BLaER1 (cell line): ENCODE measurements around the gene SBF2.

Source experiments
- H3K27ac ChIP-seq: shearing (Covaris generic); formaldehyde crosslinking; 2 replicates; pipeline ENCODE4 v1.8.1; 2022
- H3K27me3 ChIP-seq: shearing (Covaris generic); formaldehyde crosslinking; 2 replicates; pipeline ENCODE4 v1.8.1; 2022
- H3K36me3 ChIP-seq: shearing (Covaris generic); formaldehyde crosslinking; 2 replicates; pipeline ENCODE4 v1.8.1; 2022
- H3K4me1 ChIP-seq: shearing (Covaris generic); formaldehyde crosslinking; 2 replicates; pipeline ENCODE4 v1.8.1; 2022
- H3K4me2 ChIP-seq: shearing (Covaris generic); formaldehyde crosslinking; 2 replicates; pipeline ENCODE4 v1.8.1; 2022
- H3K4me3 ChIP-seq: shearing (Covaris generic); formaldehyde crosslinking; 2 replicates; pipeline ENCODE4 v1.8.1; 2022
- H3K9ac ChIP-seq: shearing (Covaris generic); formaldehyde crosslinking; 2 replicates; pipeline ENCODE4 v1.8.1; 2022
- H3K9me3 ChIP-seq: shearing (Covaris generic); formaldehyde crosslinking; 2 replicates; pipeline ENCODE4 v1.8.1; 2022
- H4K20me1 ChIP-seq: shearing (Covaris generic); formaldehyde crosslinking; 2 replicates; pipeline ENCODE4 v1.8.1; 2022
- Cebpa-rat ChIP-seq: shearing (Covaris generic); IDR thresholded peaks from 2 replicates; pipeline ENCODE4 v1.8.1; 2022

SBF2 gene

DNA sequence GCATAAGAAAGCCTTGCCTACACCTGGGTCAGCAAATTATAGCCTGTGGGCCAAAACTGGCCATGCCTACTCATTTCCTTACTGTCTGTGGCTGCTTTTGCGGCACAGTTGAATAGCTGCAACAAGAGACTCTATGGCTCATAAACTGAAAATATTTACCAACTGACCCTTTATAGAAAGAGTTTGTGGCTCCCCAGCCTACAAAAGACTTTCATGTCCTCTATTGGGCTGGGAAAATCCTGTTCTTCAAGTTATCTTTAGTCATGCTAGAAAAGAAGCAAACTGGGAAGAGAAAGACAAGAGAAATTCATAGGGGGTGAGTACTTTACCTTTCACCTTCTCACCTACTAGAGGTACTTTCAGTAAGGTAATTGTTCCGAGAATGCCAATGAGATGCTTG is 455.1 kb downstream of the SBF2 start:
- Histone ChIP-seq H4K20me1 (no peaks in the 10 kb centered on the region), H3K4me1 (no peaks in the 10 kb centered on the region), H3K27me3 (no peaks in the 10 kb centered on the region), H3K36me3 (peaks cover 6% of the 10 kb centered on the region; the same call in 1 of the 2 replicates), H3K9ac (no peak overlapping the region), H3K4me3 (no peak overlapping the region), H3K9me3 (no peaks in the 10 kb centered on the region), H3K27ac (no peak overlapping the region), H3K4me2 (no peak overlapping the region)
- no peak for TF ChIP-seq Cebpa-rat

GRCh38 chr11:9838229-9838628 is 455.8 kb downstream of the SBF2 start:
- no peaks in the 10 kb centered on the region for H3K4me1 ChIP-seq
- H3K9ac ChIP-seq = no peak overlapping the region
- no peaks in the 10 kb centered on the region for H3K27me3 ChIP-seq
- H3K4me3 ChIP-seq = no peak overlapping the region
- H3K4me2 ChIP-seq = no peak overlapping the region
- no peaks in the 10 kb centered on the region for H3K9me3 ChIP-seq
- no peak overlapping the region for H3K27ac ChIP-seq
- no peaks in the 10 kb centered on the region for H4K20me1 ChIP-seq
- peaks cover 6% of the 10 kb centered on the region; the same call in 1 of the 2 replicates for H3K36me3 ChIP-seq
- no peak for TF ChIP-seq Cebpa-rat

DNA sequence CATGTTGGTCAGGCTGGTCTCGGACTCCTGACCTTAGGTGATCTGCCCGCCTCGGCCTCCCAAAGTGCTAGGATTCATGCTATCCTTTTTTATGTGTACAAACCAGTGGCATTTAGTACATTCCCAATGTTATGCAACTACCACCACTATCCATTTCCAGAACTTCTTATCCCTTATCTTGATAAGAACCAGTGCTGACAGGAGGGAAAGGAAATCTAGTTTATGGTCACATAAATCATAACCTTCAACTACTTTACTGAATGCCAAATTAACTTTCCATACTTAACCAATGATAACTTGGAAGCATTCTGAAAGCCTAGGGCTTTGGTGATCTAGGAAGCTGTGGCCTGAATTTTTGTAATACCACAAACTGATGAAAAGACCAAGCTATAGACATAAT is 459.7 kb downstream of the SBF2 start:
- H3K4me3 ChIP-seq = no peak overlapping the region
- no peaks in the 10 kb centered on the region for H4K20me1 ChIP-seq
- no peak overlapping the region for H3K4me2 ChIP-seq
- H3K9ac ChIP-seq = no peak overlapping the region
- TF ChIP-seq Cebpa-rat = no peak
- no peaks in the 10 kb centered on the region for H3K27me3 ChIP-seq
- no peaks in the 10 kb centered on the region for H3K9me3 ChIP-seq
- H3K27ac ChIP-seq = no peak overlapping the region
- no peaks in the 10 kb centered on the region for H3K4me1 ChIP-seq
- H3K36me3 ChIP-seq = peaks cover 1% of the 10 kb centered on the region; the same call in 1 of the 2 replicates

DNA sequence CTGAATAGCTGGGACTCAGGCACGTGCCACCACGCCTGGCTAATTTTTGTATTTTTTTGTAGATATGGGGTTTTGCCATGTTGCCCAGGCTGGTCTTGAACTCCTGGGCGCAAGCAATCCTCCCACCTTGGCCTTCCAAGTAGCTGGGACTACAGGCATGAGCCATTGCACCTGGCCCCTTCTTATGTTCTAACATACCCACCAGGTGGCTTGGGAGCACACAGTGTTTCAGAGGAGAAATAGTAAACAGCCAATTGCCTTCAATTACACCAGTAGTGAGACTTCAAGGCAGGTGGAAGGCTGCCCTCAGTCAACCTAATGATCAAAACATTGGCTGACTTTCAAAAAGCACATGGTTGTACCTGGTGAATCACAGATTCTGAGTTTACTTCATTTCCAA is 462.9 kb downstream of the SBF2 start:
- no peak for TF ChIP-seq Cebpa-rat
- H3K9ac ChIP-seq = no peak overlapping the region

GRCh38 chr11:9827708-9828107 is 466.3 kb downstream of the SBF2 start:
- Histone ChIP-seq H3K9ac (no peak overlapping the region), H3K4me2 (no peak overlapping the region), H3K4me3 (no peak overlapping the region), H4K20me1 (no peaks in the 10 kb centered on the region), H3K36me3 (no peaks in the 10 kb centered on the region), H3K27ac (no peak overlapping the region), H3K4me1 (no peaks in the 10 kb centered on the region), H3K9me3 (no peaks in the 10 kb centered on the region), H3K27me3 (no peaks in the 10 kb centered on the region)
- TF ChIP-seq Cebpa-rat = no peak

More for the DNA sequence above, 462.9 kb downstream of the SBF2 start:
- H3K4me3 ChIP-seq = no peak overlapping the region
- no peaks in the 10 kb centered on the region for H3K9me3 ChIP-seq
- H4K20me1 ChIP-seq = no peaks in the 10 kb centered on the region
- H3K36me3 ChIP-seq = no peaks in the 10 kb centered on the region
- H3K27me3 ChIP-seq = no peaks in the 10 kb centered on the region
- H3K27ac ChIP-seq = no peak overlapping the region
- no peaks in the 10 kb centered on the region for H3K4me1 ChIP-seq
- no peak overlapping the region for H3K4me2 ChIP-seq

DNA sequence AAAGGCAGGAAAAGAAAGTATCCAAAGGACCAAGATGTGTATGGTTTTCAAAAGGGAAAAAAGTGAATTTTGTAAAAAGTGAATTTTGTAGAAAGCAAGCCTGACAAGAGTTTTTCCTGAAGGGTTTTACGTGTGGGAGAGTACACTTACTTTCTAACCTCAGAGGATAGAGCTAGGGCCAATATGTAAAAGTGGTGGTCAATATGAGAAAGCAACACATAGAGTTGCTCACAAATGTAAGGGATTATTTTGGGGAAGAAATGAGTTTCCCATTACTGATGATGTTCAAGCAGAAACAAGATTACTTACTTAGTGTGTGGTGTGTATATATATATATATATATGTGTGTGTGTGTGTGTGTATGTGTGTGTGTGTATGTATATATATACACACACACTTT is 467.6 kb downstream of the SBF2 start:
- Histone ChIP-seq H3K27me3 (no peaks in the 10 kb centered on the region), H3K27ac (no peak overlapping the region)
- no peak for TF ChIP-seq Cebpa-rat

DNA sequence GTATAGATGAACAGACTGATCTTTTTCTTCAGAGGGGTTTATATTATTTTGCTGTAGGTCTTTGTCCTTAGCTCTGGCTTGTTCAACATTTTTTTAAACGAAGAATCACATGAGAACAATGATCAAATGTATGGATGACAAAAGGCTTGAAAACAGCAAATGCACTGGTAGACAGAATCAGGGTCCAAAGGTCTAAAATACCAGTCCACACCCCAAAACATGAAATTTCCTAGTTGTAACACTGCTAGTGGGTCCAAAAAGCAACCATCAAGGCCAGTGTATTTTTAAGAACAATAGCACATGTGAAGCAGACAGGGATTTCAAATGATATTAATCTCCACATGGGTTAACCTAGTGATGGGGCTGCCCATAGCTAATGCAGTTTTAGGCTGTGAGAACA is 468.1 kb downstream of the SBF2 start:
- no peaks in the 10 kb centered on the region for H3K9me3 ChIP-seq

More for the DNA sequence above, 467.6 kb downstream of the SBF2 start:
- Histone ChIP-seq H3K9me3 (no peaks in the 10 kb centered on the region), H3K9ac (no peak overlapping the region), H4K20me1 (no peaks in the 10 kb centered on the region), H3K4me1 (no peaks in the 10 kb centered on the region), H3K36me3 (no peaks in the 10 kb centered on the region), H3K4me2 (no peak overlapping the region), H3K4me3 (no peak overlapping the region)

GRCh38 chr11:9825315-9825714 is 468.7 kb downstream of the SBF2 start:
- Histone ChIP-seq H3K4me3 (no peak overlapping the region), H3K4me2 (no peak overlapping the region), H3K9me3 (no peaks in the 10 kb centered on the region), H4K20me1 (no peaks in the 10 kb centered on the region), H3K27ac (no peak overlapping the region), H3K9ac (no peak overlapping the region), H3K36me3 (no peaks in the 10 kb centered on the region), H3K27me3 (no peaks in the 10 kb centered on the region), H3K4me1 (no peaks in the 10 kb centered on the region)
- TF ChIP-seq Cebpa-rat = no peak

More for the DNA sequence above, 468.1 kb downstream of the SBF2 start:
- H3K27ac ChIP-seq = no peak overlapping the region
- H3K4me2 ChIP-seq = no peak overlapping the region
- H3K4me3 ChIP-seq = no peak overlapping the region
- no peaks in the 10 kb centered on the region for H3K36me3 ChIP-seq
- no peak overlapping the region for H3K9ac ChIP-seq
- TF ChIP-seq Cebpa-rat = no peak
- H3K27me3 ChIP-seq = no peaks in the 10 kb centered on the region
- no peaks in the 10 kb centered on the region for H4K20me1 ChIP-seq
- H3K4me1 ChIP-seq = no peaks in the 10 kb centered on the region

DNA sequence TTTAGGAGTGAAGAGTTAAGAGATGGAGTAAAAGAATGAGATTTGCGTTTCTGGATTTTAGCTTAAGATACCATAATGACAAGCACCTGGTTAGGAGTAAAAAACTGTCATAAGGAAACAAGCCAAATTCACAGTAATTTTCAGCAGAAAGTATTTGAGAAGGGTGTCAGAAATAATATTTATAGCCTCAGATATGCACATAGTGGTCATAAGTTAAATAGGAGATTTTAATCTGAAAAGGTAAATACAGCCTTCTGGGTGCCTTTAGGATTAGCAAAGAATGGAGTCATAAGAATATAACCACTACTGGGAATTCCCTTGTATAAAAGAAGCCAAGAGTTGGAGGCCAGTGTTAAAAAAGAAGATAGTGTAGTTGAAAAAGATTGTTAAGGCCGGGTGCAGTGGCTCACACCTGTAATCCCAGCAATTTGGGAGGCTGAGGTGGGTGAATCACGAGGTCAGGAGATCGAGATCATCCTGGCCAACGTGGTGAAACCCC is 470.1 kb downstream of the SBF2 start:
- no peak overlapping the region for H3K9ac ChIP-seq
- H3K27me3 ChIP-seq = no peaks in the 10 kb centered on the region
- H3K9me3 ChIP-seq = no peaks in the 10 kb centered on the region
- H3K4me1 ChIP-seq = no peaks in the 10 kb centered on the region
- no peaks in the 10 kb centered on the region for H4K20me1 ChIP-seq
- H3K4me2 ChIP-seq = no peak overlapping the region
- TF ChIP-seq Cebpa-rat = no peak
- no peak overlapping the region for H3K4me3 ChIP-seq
- no peak overlapping the region for H3K27ac ChIP-seq
- H3K36me3 ChIP-seq = no peaks in the 10 kb centered on the region

DNA sequence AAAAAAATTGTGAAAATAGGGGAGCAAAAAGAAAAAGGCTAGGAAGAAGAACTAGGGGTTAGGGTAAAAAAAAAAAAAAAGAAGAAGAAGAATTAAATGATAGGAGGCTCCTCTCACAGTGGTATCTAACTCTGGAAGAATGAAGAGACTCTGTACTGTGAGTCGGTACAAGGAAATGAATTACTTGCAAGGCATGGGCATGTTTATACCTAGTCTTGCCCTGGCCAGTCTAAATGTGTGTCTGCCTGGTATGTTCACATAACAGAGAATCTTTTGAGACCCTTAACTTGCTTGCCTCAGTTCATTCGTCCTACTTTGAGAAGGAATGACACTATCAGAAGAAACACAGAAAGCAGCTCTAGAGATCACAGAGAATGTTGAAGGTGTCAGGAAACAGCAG is 470.6 kb downstream of the SBF2 start:
- H3K4me1 ChIP-seq = no peaks in the 10 kb centered on the region
- no peak overlapping the region for H3K27ac ChIP-seq
- H3K9ac ChIP-seq = no peak overlapping the region
- H4K20me1 ChIP-seq = no peaks in the 10 kb centered on the region
- no peaks in the 10 kb centered on the region for H3K9me3 ChIP-seq
- no peak overlapping the region for H3K4me3 ChIP-seq
- no peaks in the 10 kb centered on the region for H3K36me3 ChIP-seq
- no peak overlapping the region for H3K4me2 ChIP-seq
- no peak for TF ChIP-seq Cebpa-rat
- no peaks in the 10 kb centered on the region for H3K27me3 ChIP-seq
